ENCODE results near the gene SKOR2. TPM values are rescaled to one million over a fixed set of nuclear protein-coding genes. Genes with fewer than 3 reads are reported as not detected.
"Not testable (repeated sequence)": the region's sequence is repeated elsewhere in the genome, so short reads cannot be mapped to it uniquely, and the experiment has no call there.

SKOR2 gene
- total and polyA plus RNA-seq, 2 donors (not counting 1 experiment from before 2014, with no cell fraction given): not detected

- H4K20me1 ChIP-seq (ENCODE audit: control insufficient read depth, extremely low read depth, insufficient read depth, low read length): no peaks in the 10 kb centered on the region
- TF ChIP-seq EZH2 (IDR thresholded peaks at IDR 0.05; ENCODE audit: low read length, missing control alignments): no peak
- TF ChIP-seq, protein P1, sequence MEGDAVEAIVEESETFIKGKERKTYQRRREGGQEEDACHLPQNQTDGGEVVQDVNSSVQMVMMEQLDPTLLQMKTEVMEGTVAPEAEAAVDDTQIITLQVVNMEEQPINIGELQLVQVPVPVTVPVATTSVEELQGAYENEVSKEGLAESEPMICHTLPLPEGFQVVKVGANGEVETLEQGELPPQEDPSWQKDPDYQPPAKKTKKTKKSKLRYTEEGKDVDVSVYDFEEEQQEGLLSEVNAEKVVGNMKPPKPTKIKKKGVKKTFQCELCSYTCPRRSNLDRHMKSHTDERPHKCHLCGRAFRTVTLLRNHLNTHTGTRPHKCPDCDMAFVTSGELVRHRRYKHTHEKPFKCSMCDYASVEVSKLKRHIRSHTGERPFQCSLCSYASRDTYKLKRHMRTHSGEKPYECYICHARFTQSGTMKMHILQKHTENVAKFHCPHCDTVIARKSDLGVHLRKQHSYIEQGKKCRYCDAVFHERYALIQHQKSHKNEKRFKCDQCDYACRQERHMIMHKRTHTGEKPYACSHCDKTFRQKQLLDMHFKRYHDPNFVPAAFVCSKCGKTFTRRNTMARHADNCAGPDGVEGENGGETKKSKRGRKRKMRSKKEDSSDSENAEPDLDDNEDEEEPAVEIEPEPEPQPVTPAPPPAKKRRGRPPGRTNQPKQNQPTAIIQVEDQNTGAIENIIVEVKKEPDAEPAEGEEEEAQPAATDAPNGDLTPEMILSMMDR (conservative IDR thresholded peaks at IDR 0.05 in 1 of 2, IDR thresholded peaks at IDR 0.05 in 1 of 2; ENCODE audit: low read depth in 1 of 2, low read length in 2 of 2): no peak
- no peak overlapping the region for H3K27ac ChIP-seq (ENCODE audit: insufficient read depth, low read length)
- no peaks in the 10 kb centered on the region for H3K27me3 ChIP-seq (ENCODE audit: control insufficient read depth, insufficient read depth, low read length)
- peaks cover 67% of the 10 kb centered on the region for H3K79me2 ChIP-seq (ENCODE audit: control insufficient read depth, insufficient read depth, low read length)
- no peak overlapping the region for H3K9ac ChIP-seq (ENCODE audit: insufficient read depth, low read length)
- peak; percentile 35 to 73 for DNase-seq (ENCODE audit: low read depth in 2 of 2)
- H3K4me1 ChIP-seq (ENCODE audit: control insufficient read depth, extremely low read depth, insufficient read depth, low read length): peaks cover 2% of the 10 kb centered on the region
- no peaks in the 10 kb centered on the region for H3K36me3 ChIP-seq (ENCODE audit: control insufficient read depth, insufficient read depth, low read length)
- no peak overlapping the region for H2AFZ ChIP-seq (ENCODE audit: low read length)
- H3K4me2 ChIP-seq (ENCODE audit: extremely low read depth, insufficient read depth, low read length): peak overlapping the region; percentile 41
- H3K9me3 ChIP-seq (ENCODE audit: control insufficient read depth, insufficient read depth, low read depth, low read length): no peaks in the 10 kb centered on the region
- peak overlapping the region in 2 of 4 experiments; percentile 26 to 39 for H3K4me3 ChIP-seq (replicated peaks in 1 of 4; ENCODE audit: control extremely low read depth in 1 of 4, insufficient read depth in 1 of 4, low read depth in 3 of 4, low read length in 4 of 4)
These were observed 88.2 kb downstream of the SKOR2 start for GRCh38 chr18:47163241-47163640.

DNA sequence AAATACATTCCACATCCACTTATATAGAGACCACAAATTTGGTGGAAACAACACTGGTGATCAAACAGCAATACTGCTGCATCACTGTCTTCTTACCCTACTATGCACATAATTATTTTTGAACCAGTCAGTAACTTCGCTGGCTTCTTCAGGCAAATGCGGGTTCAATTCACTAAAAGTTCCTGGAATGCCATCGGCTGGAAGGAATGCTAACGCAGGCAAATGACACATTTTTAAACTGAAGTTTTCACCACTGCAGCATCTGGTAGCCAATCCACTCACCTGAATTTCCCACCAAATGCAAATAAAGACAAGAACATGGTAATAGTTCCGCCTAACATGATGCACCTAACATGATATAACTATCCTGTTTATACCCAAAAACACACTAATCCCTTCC is 91.2 kb downstream of the SKOR2 start:
- Histone ChIP-seq H3K36me3 (ENCODE audit: control insufficient read depth, insufficient read depth, low read length) (no peaks in the 10 kb centered on the region), H3K27ac (ENCODE audit: insufficient read depth, low read length) (no peak overlapping the region), H3K79me2 (ENCODE audit: control insufficient read depth, insufficient read depth, low read length) (peaks cover 53% of the 10 kb centered on the region), H3K4me3 (replicated peaks in 1 of 4; ENCODE audit: control extremely low read depth in 1 of 4, insufficient read depth in 1 of 4, low read depth in 3 of 4, low read length in 4 of 4) (no peak overlapping the region), H3K9me3 (ENCODE audit: control insufficient read depth, insufficient read depth, low read depth, low read length) (no peaks in the 10 kb centered on the region), H3K4me2 (ENCODE audit: extremely low read depth, insufficient read depth, low read length) (no peak overlapping the region), H3K9ac (ENCODE audit: insufficient read depth, low read length) (no peak overlapping the region), H4K20me1 (ENCODE audit: control insufficient read depth, extremely low read depth, insufficient read depth, low read length) (no peaks in the 10 kb centered on the region), H3K4me1 (ENCODE audit: control insufficient read depth, extremely low read depth, insufficient read depth, low read length) (no peaks in the 10 kb centered on the region), H2AFZ (ENCODE audit: low read length) (no peak overlapping the region), H3K27me3 (ENCODE audit: control insufficient read depth, insufficient read depth, low read length) (no peaks in the 10 kb centered on the region)
- DNase-seq (ENCODE audit: low read depth in 2 of 2): no peak
- TF ChIP-seq EZH2 (IDR thresholded peaks at IDR 0.05; ENCODE audit: low read length, missing control alignments): no peak
- TF ChIP-seq, protein P1 (conservative IDR thresholded peaks at IDR 0.05 in 1 of 2, IDR thresholded peaks at IDR 0.05 in 1 of 2; ENCODE audit: low read depth in 1 of 2, low read length in 2 of 2): no peak

DNA sequence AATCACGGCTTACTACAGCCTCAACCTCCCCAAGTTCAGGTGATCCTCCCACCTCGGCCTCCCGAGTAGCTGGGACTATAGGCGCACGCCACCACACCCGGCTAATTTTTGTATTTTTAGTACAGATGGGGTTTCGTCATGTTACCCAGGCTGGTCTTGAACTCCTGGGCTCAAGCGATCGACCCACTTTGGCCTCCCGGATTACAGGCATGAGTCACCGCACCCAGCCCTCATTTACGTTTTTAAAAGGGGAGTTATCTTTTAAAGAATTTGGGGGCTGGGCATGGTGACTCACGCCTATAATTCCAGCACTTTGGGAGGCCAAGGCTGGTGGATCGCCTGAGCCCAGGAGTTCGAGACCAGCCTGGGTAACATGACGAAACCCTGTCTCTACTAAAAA is 93.1 kb downstream of the SKOR2 start:
- not testable (repeated sequence) for H3K27ac ChIP-seq (ENCODE audit: insufficient read depth, low read length); H3K36me3 ChIP-seq (ENCODE audit: control insufficient read depth, insufficient read depth, low read length); H2AFZ ChIP-seq (ENCODE audit: low read length); H3K4me1 ChIP-seq (ENCODE audit: control insufficient read depth, extremely low read depth, insufficient read depth, low read length); H4K20me1 ChIP-seq (ENCODE audit: control insufficient read depth, extremely low read depth, insufficient read depth, low read length); H3K9ac ChIP-seq (ENCODE audit: insufficient read depth, low read length); H3K4me3 ChIP-seq (replicated peaks in 1 of 4; ENCODE audit: control extremely low read depth in 1 of 4, insufficient read depth in 1 of 4, low read depth in 3 of 4, low read length in 4 of 4); H3K4me2 ChIP-seq (ENCODE audit: extremely low read depth, insufficient read depth, low read length); H3K9me3 ChIP-seq (ENCODE audit: control insufficient read depth, insufficient read depth, low read depth, low read length); H3K27me3 ChIP-seq (ENCODE audit: control insufficient read depth, insufficient read depth, low read length)
- peaks cover 42% of the 10 kb centered on the region for H3K79me2 ChIP-seq (ENCODE audit: control insufficient read depth, insufficient read depth, low read length)
- peak; percentile 36 to 49 for DNase-seq (ENCODE audit: low read depth in 2 of 2)

Other genes with a start within 250 kb of the SKOR2 start
- not detected in 2 replicates for gene ELOA2, start 216.0 kb downstream of the SKOR2 start, total RNA-seq
- gene ELOA2, start 216.0 kb downstream of the SKOR2 start, polyA plus RNA-seq: not detected in 2 replicates
- gene HDHD2, start 101.2 kb downstream of the SKOR2 start, total RNA-seq: 15.0 and 15.7 TPM in 2 replicates
- 9.8 and 14.2 TPM in 2 replicates for gene HDHD2, start 101.2 kb downstream of the SKOR2 start, polyA plus RNA-seq
- gene IER3IP1, start 75.3 kb downstream of the SKOR2 start, total RNA-seq: 26.2 and 47.9 TPM in 2 replicates
- 22.1 and 26.2 TPM in 2 replicates for gene IER3IP1, start 75.3 kb downstream of the SKOR2 start, polyA plus RNA-seq

Measured in fibroblast of lung (primary cell).